Measurements from ENCODE around the gene NOD2. TPM values are rescaled to one million over a fixed set of nuclear protein-coding genes. Genes with fewer than 3 reads are reported as not detected.

NOD2 gene
- total and polyA plus RNA-seq, 2 of the 13 experiments (the other 11 are each of a cell fraction or from before 2014, with no cell fraction given) = 0.27 to 0.81 TPM

- TF ChIP-seq ZBTB37 (CRISPR knock-in tag; IDR thresholded peaks at IDR 0.05) (no peak), SAP130 (CRISPR knock-in tag; IDR thresholded peaks at IDR 0.05; ENCODE audit: low read depth) (no peak), PBX3 (CRISPR knock-in tag; IDR thresholded peaks at IDR 0.05; ENCODE audit: borderline replicate concordance) (no peak), ZNF3 (CRISPR knock-in tag; IDR thresholded peaks at IDR 0.05) (no peak), ZNF800 (CRISPR knock-in tag; IDR thresholded peaks at IDR 0.05) (no peak), ZNF292 (CRISPR knock-in tag; IDR thresholded peaks at IDR 0.05; ENCODE audit: borderline replicate concordance, low read depth) (no peak), SKIL (CRISPR knock-in tag; IDR thresholded peaks at IDR 0.05; ENCODE audit: borderline replicate concordance) (no peak), ZNF547 (CRISPR knock-in tag; IDR thresholded peaks at IDR 0.05) (no peak), SRSF9 (IDR thresholded peaks at IDR 0.05; ENCODE audit: borderline replicate concordance, insufficient read depth, low read depth, low read length, poor library complexity, severe bottlenecking) (no peak), ESRRA (CRISPR knock-in tag; IDR thresholded peaks at IDR 0.05; ENCODE audit: low read depth) (no peak), ZNF816 (CRISPR knock-in tag; IDR thresholded peaks at IDR 0.05; ENCODE audit: borderline replicate concordance) (no peak), ZNF562 (CRISPR knock-in tag; IDR thresholded peaks at IDR 0.05; ENCODE audit: borderline replicate concordance) (no peak), SNRNP70 (IDR thresholded peaks at IDR 0.05; ENCODE audit: low read depth, low read length) (no peak), SNAPC5 (CRISPR knock-in tag; IDR thresholded peaks at IDR 0.05; ENCODE audit: borderline replicate concordance) (no peak), KLF12 (CRISPR knock-in tag; IDR thresholded peaks at IDR 0.05; ENCODE audit: borderline replicate concordance) (no peak), ZNF335 (CRISPR knock-in tag; IDR thresholded peaks at IDR 0.05) (no peak), ZNF367 (CRISPR knock-in tag; IDR thresholded peaks at IDR 0.05; ENCODE audit: borderline replicate concordance) (no peak), ZNF432 (CRISPR knock-in tag; IDR thresholded peaks at IDR 0.05; ENCODE audit: borderline replicate concordance) (no peak), ZNF275 (CRISPR knock-in tag; IDR thresholded peaks at IDR 0.05; ENCODE audit: borderline replicate concordance) (no peak), KDM5A (IDR thresholded peaks at IDR 0.05; ENCODE audit: borderline replicate concordance, low read length) (no peak), ZNF205 (CRISPR knock-in tag; IDR thresholded peaks at IDR 0.05) (no peak)
These were observed 49.3 kb downstream of the NOD2 start (continued) for GRCh38 chr16:50742576-50743200.

Measured in HepG2 (cell line).